SJSA1 (cell line): ENCODE results near the gene ZNF19. TPM values are rescaled to one million over a fixed set of nuclear protein-coding genes. Genes with fewer than 3 reads are reported as not detected.

ENCODE experiments used
- DNase-seq, 2 experiments: peaks; one replicate each; pipeline ENCODE4 v3.0.0-alpha.2; 2015 to 2020; ENCODE audit warnings: low spot score in 2 of 2, low read depth in 1 of 2
- H3K27ac ChIP-seq: fragments of 250-450 bp; sonication (Bioruptor Pico); 2 replicates; pipeline ENCODE4 v1.5.1; 2020; ENCODE audit warnings: mild to moderate bottlenecking, moderate library complexity
- H3K27me3 ChIP-seq: fragments of 250-450 bp; sonication (Bioruptor Pico); replicated peaks from 2 replicates; pipeline ENCODE4 v1.5.1; 2020; ENCODE audit warnings: mild to moderate bottlenecking, moderate library complexity
- H3K36me3 ChIP-seq: fragments of 250-450 bp; sonication (Bioruptor Pico); 2 replicates; pipeline ENCODE4 v1.5.1; 2020; ENCODE audit warnings: mild to moderate bottlenecking
- H3K4me1 ChIP-seq: fragments of 250-450 bp; sonication (Bioruptor Pico); replicated peaks from 2 replicates; pipeline ENCODE4 v1.6.1; 2021; ENCODE audit warnings: mild to moderate bottlenecking
- H3K4me3 ChIP-seq: fragments of 250-450 bp; sonication (Bioruptor Pico); 2 replicates; pipeline ENCODE4 v1.5.1; 2020; ENCODE audit warnings: mild to moderate bottlenecking
- H3K9me3 ChIP-seq: fragments of 250-450 bp; sonication (Bioruptor Pico); replicated peaks from 2 replicates; pipeline ENCODE4 v1.5.1; 2020; ENCODE audit warnings: mild to moderate bottlenecking
- total RNA-seq: library from RNA; depleted of rRNA; stranded (reverse); fragments of >200 nt; shearing (Covaris generic); gene quantifications from 2 replicates; pipeline ENCODE4 v1.2.3, GENCODE V29; 2014; rRNA removed

Gene ZNF19
- total RNA-seq = 0.95 and 4.5 TPM in 2 replicates

- Histone ChIP-seq H3K27me3 (no peaks in the 10 kb centered on the region; the same call in 1 of the 2 replicates), H3K27ac (no peak within 1 kb of the TSS), H3K9me3 (no peaks in the 10 kb centered on the region), H3K36me3 (peaks cover 3% of the 10 kb centered on the region), H3K4me3 (no peak within 1 kb of the TSS), H3K4me1 (peaks cover 7% of the 10 kb centered on the region)
- DNase-seq = no peak
Observed at GRCh38 chr16:71489122-71489521, at the start of gene ZNF19. Gene ZNF19, minus strand, starts transcription at chr16:71489324. Its CDS starts 7,210 bp downstream, at chr16:71482114.

DNA sequence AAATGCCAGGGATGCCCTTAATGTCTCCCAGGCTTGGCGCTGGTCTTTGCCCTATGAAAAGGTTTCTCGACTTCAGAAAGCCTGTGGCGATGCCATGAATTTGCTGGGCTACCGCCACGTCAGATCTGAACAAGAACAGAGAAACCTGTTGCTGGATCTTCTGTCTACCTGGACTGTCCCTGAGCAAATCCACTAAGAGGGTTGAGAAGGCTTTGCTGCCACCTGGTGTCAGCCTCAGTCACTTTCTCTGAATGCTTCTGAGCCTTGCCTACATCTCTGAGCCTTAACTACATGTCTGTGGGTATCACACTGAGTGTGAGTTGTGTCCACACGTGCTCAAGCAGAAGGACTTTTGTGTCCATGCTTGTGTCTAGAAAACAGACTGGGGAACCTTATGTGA is 48.5 kb upstream of the ZNF19 start:
- H3K36me3 ChIP-seq = no peaks in the 10 kb centered on the region
- no peaks in the 10 kb centered on the region for H3K4me1 ChIP-seq
- H3K27ac ChIP-seq = no peak overlapping the region
- no peaks in the 10 kb centered on the region for H3K27me3 ChIP-seq
- H3K4me3 ChIP-seq = no peak overlapping the region
- no peak for DNase-seq
- no peaks in the 10 kb centered on the region for H3K9me3 ChIP-seq

GRCh38 chr16:71536752-71537499 is 47.8 kb upstream of the ZNF19 start:
- Histone ChIP-seq H3K4me3 (no peak overlapping the region), H3K27ac (no peak overlapping the region), H3K4me1 (no peaks in the 10 kb centered on the region), H3K27me3 (no peaks in the 10 kb centered on the region), H3K36me3 (no peaks in the 10 kb centered on the region), H3K9me3 (no peaks in the 10 kb centered on the region)
- DNase-seq = no peak

DNA sequence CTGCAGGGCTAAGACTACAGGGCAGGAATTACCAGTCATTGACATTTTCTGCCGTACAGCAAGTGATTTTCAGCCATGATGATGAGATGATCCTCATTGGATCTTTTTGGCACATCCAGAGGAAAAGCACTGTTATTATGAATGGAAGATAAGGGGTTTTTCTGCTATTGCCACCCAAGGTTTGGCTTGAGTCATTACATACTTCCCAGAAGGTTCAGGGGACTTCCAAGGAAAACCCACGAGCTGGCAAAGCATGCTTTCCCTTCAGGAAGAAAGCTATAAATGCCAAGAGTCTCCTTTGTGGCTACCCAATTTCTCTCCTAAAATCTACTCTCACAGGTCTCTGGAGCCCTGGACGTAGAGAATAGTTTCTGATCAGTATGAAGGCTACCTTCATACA is 43.2 kb upstream of the ZNF19 start:
- Histone ChIP-seq H3K9me3 (no peaks in the 10 kb centered on the region), H3K27ac (no peak overlapping the region), H3K4me3 (no peak overlapping the region), H3K4me1 (no peaks in the 10 kb centered on the region), H3K36me3 (no peaks in the 10 kb centered on the region), H3K27me3 (no peaks in the 10 kb centered on the region)
- no peak for DNase-seq

GRCh38 chr16:71528863-71529262 is 39.7 kb upstream of the ZNF19 start:
- no peak overlapping the region for H3K4me3 ChIP-seq

GRCh38 chr16:71528257-71528656 is 39.1 kb upstream of the ZNF19 start:
- no peaks in the 10 kb centered on the region for H3K36me3 ChIP-seq
- H3K4me3 ChIP-seq = no peak overlapping the region
- no peak overlapping the region for H3K27ac ChIP-seq
- no peaks in the 10 kb centered on the region for H3K9me3 ChIP-seq
- H3K27me3 ChIP-seq = peaks cover 8% of the 10 kb centered on the region; the same call in 1 of the 2 replicates
- peaks cover 5% of the 10 kb centered on the region; the same call in 1 of the 2 replicates for H3K4me1 ChIP-seq
- DNase-seq = no peak

More at GRCh38 chr16:71528863-71529262, 39.7 kb upstream of the ZNF19 start:
- Histone ChIP-seq H3K27ac (no peak overlapping the region), H3K27me3 (peaks cover 8% of the 10 kb centered on the region; the same call in 1 of the 2 replicates), H3K4me1 (peaks cover 5% of the 10 kb centered on the region; the same call in 1 of the 2 replicates), H3K36me3 (no peaks in the 10 kb centered on the region), H3K9me3 (no peaks in the 10 kb centered on the region)
- DNase-seq = no peak

- H3K9me3 ChIP-seq = no peaks in the 10 kb centered on the region
- peaks cover 8% of the 10 kb centered on the region; the same call in 1 of the 2 replicates for H3K27me3 ChIP-seq
- no peak within 1 kb of the TSS for H3K4me3 ChIP-seq
- H3K4me1 ChIP-seq = peaks cover 5% of the 10 kb centered on the region; the same call in 1 of the 2 replicates
- H3K36me3 ChIP-seq = no peaks in the 10 kb centered on the region
- peak in 1 of 2 experiments; percentile 14 for DNase-seq
- no peak within 1 kb of the TSS for H3K27ac ChIP-seq
Observed at GRCh38 chr16:71526111-71526631, 37.0 kb upstream of the ZNF19 start, which contains the start of gene CHST4. Gene CHST4, plus strand, starts transcription at chr16:71526426. Its CDS starts 10,252 bp downstream, at chr16:71536678.

DNA sequence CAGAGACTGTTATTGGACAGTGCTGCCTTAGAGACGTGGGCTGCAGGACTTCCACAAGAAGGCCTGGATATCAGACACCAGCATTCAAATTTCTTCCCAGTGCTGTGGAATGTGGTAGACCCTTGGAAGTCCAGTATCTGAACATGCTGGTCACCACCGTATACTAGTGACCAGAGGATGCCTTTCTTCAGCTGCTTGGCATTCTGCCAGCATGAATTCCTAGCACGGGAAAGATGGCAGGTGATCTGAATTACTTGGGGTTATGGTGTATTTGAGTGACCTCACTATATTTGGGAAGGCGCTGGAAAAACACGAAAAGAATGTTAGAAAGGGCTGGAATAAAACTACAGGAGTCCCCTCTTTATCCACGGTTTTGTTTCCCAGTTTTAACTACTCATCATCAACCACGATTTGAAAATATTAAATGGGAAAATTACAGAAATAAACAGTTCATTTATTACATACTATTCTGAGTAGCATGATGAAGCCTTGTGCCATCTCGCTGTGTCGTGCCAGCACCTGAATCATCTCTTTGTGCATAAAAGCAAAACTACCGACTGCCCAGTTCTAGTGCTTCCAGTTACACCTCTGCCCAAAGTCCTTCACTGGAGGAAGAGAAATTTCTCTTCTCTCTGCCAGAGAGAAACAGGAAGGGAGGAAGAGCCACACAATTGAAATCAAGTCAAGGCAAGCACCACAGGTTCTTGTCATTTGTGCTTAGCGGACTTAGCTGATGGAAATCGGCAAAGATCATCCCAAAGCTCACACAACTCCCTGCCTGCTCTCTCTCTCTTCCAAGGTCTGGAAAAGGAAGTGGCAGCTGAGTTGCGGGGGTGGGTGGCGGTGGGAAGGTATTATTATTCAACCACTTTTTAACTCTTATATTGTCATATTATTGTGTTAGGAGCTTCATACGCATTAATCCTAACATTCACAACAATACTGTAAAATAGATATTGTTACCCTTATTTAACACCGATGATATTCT is 35.7 kb upstream of the ZNF19 start:
- DNase-seq = no peak
- Histone ChIP-seq H3K4me3 (no peak overlapping the region), H3K36me3 (no peaks in the 10 kb centered on the region), H3K27me3 (peaks cover 8% of the 10 kb centered on the region; the same call in 1 of the 2 replicates), H3K9me3 (no peaks in the 10 kb centered on the region), H3K27ac (no peak overlapping the region), H3K4me1 (peaks cover 5% of the 10 kb centered on the region; the same call in 1 of the 2 replicates)

DNA sequence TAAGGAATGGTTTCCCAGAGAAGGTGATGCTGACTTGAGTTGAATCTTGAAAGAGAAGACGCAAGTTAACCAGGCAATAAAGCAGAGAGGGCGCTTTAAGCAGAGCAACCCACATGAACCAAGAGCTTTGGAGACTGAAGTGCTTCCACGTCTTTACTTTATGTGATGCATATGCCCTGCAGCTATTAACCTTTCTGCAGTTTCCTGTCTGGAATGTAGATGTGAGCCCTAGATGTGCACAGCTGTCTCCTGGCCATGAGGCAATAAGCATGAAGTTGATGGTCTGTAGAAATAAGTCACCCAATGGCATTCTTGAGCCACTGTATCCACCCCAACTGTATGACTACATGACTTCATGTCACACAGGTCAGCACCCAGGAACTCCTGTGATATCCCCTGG is 31.4 kb upstream of the ZNF19 start:
- DNase-seq = no peak
- Histone ChIP-seq H3K4me1 (no peaks in the 10 kb centered on the region), H3K27ac (no peak overlapping the region), H3K36me3 (no peaks in the 10 kb centered on the region), H3K9me3 (no peaks in the 10 kb centered on the region), H3K27me3 (peaks cover 12% of the 10 kb centered on the region), H3K4me3 (no peak overlapping the region)

DNA sequence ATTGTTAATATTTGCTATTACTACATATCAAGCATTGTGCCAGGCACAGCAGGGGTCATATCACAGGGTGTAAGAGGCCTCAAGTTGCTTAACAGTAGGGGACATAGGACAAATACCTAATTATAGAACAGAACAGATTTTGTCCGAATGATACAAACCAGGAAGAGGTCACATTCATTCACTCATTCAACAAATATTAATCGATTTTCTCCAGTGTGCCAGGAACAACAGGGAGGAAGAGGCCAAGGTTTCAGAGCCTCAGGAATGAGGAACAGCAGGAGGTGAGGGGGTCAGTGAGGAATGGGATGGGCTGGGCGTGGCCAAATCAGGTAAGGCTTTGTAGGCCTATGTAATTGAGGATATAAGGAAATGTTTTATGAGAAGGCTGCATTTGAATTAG is 25.9 kb upstream of the ZNF19 start:
- Histone ChIP-seq H3K36me3 (no peaks in the 10 kb centered on the region), H3K27ac (no peak overlapping the region), H3K4me3 (no peak overlapping the region), H3K27me3 (peaks cover 12% of the 10 kb centered on the region; the same call in 1 of the 2 replicates), H3K9me3 (no peaks in the 10 kb centered on the region), H3K4me1 (no peaks in the 10 kb centered on the region)
- DNase-seq = no peak

- no peaks in the 10 kb centered on the region for H3K36me3 ChIP-seq
- no peak overlapping the region for H3K27ac ChIP-seq
- H3K4me1 ChIP-seq = no peaks in the 10 kb centered on the region
- H3K4me3 ChIP-seq = no peak overlapping the region
- no peaks in the 10 kb centered on the region for H3K9me3 ChIP-seq
- peaks cover 12% of the 10 kb centered on the region; the same call in 1 of the 2 replicates for H3K27me3 ChIP-seq
- DNase-seq = no peak
Observed at GRCh38 chr16:71514476-71514875, 25.4 kb upstream of the ZNF19 start.

- Histone ChIP-seq H3K4me1 (no peaks in the 10 kb centered on the region), H3K9me3 (no peaks in the 10 kb centered on the region), H3K36me3 (no peaks in the 10 kb centered on the region), H3K27ac (no peak overlapping the region), H3K27me3 (peaks cover 11% of the 10 kb centered on the region; the same call in 1 of the 2 replicates), H3K4me3 (no peak overlapping the region)
- DNase-seq = no peak
Observed at GRCh38 chr16:71513302-71513701, 24.2 kb upstream of the ZNF19 start.

GRCh38 chr16:71507061-71507460 is 17.9 kb upstream of the ZNF19 start:
- Histone ChIP-seq H3K9me3 (no peaks in the 10 kb centered on the region), H3K4me1 (no peaks in the 10 kb centered on the region), H3K4me3 (no peak overlapping the region), H3K27me3 (no peaks in the 10 kb centered on the region; the same call in 1 of the 2 replicates), H3K36me3 (no peaks in the 10 kb centered on the region), H3K27ac (no peak overlapping the region)
- no peak for DNase-seq
